Motor neuron (in vitro differentiated cells): ENCODE data around the gene ADARB1. TPM values are rescaled to one million over a fixed set of nuclear protein-coding genes. Genes with fewer than 3 reads are reported as not detected.

Source experiments
- ATAC-seq, 8 experiments: fragments of 200-7000 bp; cut with Tn5 transposase; replicated peaks in 6 of 8; 2 replicates each; pipeline ENCODE4 v1.8.0; 2021; ENCODE audit warnings: mild to moderate bottlenecking in 8 of 8, moderate library complexity in 8 of 8
- H3K27ac ChIP-seq, 2 donors: fragments of 250-450 bp; sonication (Bioruptor Pico); 2 replicates each; pipeline ENCODE4 v1.9.0; 2021; ENCODE audit warnings: antibody characterized with exemption in 2 of 2, mild to moderate bottlenecking in 2 of 2, moderate library complexity in 1 of 2
- H3K4me1 ChIP-seq, 2 donors: fragments of 250-450 bp; sonication (Bioruptor Pico); replicated peaks in 1 of 2; 2 replicates each; pipeline ENCODE4 v1.6.1; 2021; ENCODE audit warnings: antibody characterized with exemption in 2 of 2, mild to moderate bottlenecking in 2 of 2, moderate library complexity in 1 of 2
- H3K4me3 ChIP-seq, 5 donors: fragments of 250-450 bp; sonication (Bioruptor Pico); 2 replicates each; pipeline ENCODE4 v1.9.0; 2021; ENCODE audit warnings: antibody characterized with exemption in 5 of 5, mild to moderate bottlenecking in 5 of 5, moderate library complexity in 4 of 5
- WGBS, 10 experiments: fragments of 450-650 bp; shearing (Covaris generic); methylation state at CpG; one replicate each; pipeline ENCODE4 v1.0.0; 2022; 5-methylcytosine and 5-hydroxymethylcytosine counted together
- in situ Hi-C, 9 experiments: fragments of 400-800 bp; cut with MboI; loops; one replicate each; pipeline ENCODE4 v1.15.0; 2021; ENCODE audit warnings: low sequenced_read_pairs in 9 of 9, low pct_unique_long_range_greater_than_20kb in 2 of 9; ENCODE audit not compliant: unreplicated experiment in 9 of 9
- total RNA-seq, 8 experiments: library from RNA; unstranded; fragments of 300-600 nt; gene quantifications; 2 replicates each; pipeline versions ENCODE4 v1.2.3 to v1.2.4, GENCODE V29; 2022

ADARB1 gene
- total RNA-seq, 8 experiments from 2014 or later: 3.7 to 18.4 (median 8.2) TPM

DNA sequence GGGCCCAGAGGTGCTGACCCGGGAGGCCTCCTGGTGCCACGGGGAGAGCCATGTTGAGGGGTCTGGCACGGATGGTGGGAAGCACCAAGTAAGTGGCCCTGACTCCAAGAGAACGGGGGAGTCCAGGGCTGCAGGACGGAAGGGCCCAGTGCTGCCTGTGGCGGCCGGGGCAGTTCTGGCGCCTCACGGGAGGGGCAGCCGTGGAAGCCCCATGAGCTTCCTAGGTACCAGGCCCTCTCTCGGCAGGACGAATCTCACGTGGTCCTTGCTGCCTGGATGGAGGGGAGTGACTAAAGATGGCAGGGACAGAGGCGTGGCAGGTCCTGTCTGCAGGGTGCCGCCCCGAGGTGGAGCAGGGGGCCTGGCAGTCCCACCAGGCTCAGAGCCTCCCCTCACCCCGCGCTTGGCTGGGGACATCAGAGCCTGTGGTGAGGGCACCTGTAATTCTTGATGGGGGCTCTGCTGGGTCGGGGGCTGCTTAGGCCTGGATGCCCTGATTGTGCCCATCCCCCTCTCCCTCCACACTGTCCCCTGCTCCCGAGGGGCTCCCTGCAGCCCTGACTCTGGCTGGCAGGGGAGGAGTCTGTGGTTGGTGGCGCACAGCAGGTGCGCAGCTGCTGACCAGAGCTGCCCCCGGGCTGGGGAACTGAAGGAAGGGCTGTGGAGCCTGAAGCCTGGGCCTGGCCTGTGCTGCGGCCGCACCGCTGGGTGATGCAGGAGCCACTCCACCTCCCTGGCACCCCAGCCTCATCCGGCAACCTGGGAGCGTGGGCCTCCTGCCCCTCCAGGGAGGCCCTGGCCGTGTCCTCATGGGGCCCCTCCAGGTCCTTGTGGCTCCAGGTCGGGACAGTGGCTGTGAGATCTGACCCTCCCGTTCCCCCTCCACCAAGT is 181.9 kb downstream of the ADARB1 start:
- ATAC-seq: peak in 5 of 8 experiments; percentile 20 to 32 (median 22)
- Histone ChIP-seq H3K4me1 (peaks cover 18 to 29% of the 10 kb centered on the region in 2 donors), H3K27ac (peak overlapping the region in 1 of 2 donors; percentile 25), H3K4me3 (no peak overlapping the region)
- in situ Hi-C loops: no loop called here
- WGBS, 10 experiments: 83 to 94% (median 84%) methylated on average over 3 to 7 of the region's 31 CpGs; no CpG with 5 or more reads in 6 of the 10 experiments

DNA sequence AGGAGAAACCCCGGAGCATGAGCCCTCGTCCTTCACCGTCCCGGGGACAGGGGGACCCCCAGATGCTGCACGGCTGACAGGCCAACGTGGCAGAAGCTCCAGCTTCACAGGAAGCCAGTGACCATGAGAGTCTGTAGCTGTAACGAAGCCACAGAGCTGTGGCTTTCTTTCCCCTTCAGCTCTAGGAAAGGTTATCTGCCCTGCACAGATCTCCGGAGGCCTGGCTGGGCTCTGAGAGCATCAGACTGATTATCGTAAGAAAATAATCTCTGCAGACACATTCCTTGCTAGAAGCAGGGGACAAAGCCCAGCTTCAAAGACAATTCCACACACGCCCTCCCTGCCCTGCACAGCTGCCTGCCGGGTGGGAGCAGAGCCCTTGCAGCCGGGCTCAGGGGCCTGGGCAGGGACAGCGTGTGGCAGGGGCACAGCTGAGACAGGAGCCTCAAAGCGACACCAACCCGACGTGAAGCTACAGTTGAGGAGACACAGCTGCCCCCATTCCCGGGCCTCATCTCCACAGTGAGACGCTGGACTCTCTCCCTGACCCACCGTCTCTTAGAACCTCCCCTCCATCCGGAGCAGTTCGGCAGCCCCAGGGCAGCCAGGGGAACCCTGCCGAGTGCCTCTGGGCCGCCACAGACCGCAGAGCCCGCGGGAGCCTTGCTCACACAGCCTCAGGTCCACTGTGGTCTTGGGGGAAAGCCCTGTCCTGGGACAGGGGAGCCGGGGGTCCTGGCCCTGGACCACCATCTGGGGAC is 182.7 kb downstream of the ADARB1 start:
- H3K4me1 ChIP-seq: peaks cover 18 to 29% of the 10 kb centered on the region in 2 donors
- in situ Hi-C loops: no loop called here
- ATAC-seq: peak in 5 of 8 experiments; percentile 35 to 59 (median 44)

DNA sequence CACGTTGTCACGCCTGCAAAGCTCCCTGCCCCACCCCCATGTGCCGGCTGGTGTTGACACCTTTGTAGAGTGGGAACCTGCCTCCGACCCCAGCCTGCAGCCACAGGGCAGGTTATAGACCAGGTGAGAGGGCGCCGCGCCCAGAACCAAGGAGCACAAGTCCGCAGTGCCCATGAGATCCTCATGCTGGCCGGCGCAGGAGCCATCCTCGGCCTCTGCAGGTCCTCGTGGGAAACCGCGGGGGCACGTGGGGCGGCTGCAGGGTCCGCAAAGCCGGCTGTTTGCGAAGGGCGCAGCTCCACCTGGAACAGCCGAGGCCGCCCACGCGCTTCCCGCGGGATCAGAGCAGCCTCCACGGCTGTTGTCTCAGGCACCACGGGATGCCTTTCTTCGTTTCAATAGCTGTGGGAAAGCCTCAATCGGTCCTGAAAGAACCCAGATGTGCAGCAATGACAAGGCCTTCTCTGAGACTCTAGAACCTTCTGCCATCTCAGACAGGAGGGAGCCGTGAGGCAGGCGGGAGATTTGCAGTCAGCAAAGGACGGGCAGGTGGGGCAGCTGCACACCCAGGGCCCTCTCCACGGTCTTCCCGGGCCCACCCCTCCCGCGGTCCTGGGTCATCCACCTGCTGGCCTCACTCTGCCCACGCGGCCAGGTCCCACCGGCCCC is 183.4 kb downstream of the ADARB1 start:
- Histone ChIP-seq H3K4me3 (no peak overlapping the region), H3K4me1 (peaks cover 18 to 29% of the 10 kb centered on the region in 2 donors), H3K27ac (no peak overlapping the region)
- in situ Hi-C loops: no loop called here
- peak in 4 of 8 experiments; percentile 7 to 23 (median 17) for ATAC-seq
- 60 to 80% methylated on average over 1 to 3 of the region's 40 CpGs; no CpG with 5 or more reads in 8 of the 10 experiments for WGBS, 10 experiments

More for the DNA sequence above, 182.7 kb downstream of the ADARB1 start:
- 77 to 80% (median 80%) methylated on average over 1 to 12 of the region's 27 CpGs; no CpG with 5 or more reads in 7 of the 10 experiments for WGBS, 10 experiments
- H3K27ac ChIP-seq: peak overlapping the region in 1 of 2 donors; percentile 25
- no peak overlapping the region for H3K4me3 ChIP-seq

DNA sequence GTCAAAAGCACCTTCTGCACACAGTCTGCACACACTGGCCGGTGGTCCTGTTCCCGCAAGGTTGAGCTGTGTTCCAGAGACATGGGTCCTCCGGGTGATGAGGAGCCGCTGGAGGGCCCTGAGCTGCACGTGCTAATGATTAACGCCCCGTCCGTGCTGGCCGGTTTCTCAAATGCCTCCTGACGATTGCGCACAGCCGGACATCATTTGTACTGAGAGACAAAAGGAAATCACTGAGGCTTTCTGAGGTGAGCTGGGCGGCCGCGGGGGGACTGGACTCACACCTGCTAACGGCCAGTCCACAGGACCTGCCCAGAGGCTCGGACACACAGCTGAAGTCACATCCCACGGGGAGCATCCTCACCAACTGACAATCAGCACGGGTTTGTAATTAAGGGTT is 184.1 kb downstream of the ADARB1 start:
- Histone ChIP-seq H3K27ac (no peak overlapping the region), H3K4me3 (no peak overlapping the region), H3K4me1 (peaks cover 18 to 29% of the 10 kb centered on the region in 2 donors)
- peak in 5 of 8 experiments; percentile 22 to 58 (median 42) for ATAC-seq
- 0 to 77% (median 50%) methylated on average over 1 to 14 of the region's 19 CpGs; no CpG with 5 or more reads in 3 of the 10 experiments for WGBS, 10 experiments
- in situ Hi-C loops: no loop called here

DNA sequence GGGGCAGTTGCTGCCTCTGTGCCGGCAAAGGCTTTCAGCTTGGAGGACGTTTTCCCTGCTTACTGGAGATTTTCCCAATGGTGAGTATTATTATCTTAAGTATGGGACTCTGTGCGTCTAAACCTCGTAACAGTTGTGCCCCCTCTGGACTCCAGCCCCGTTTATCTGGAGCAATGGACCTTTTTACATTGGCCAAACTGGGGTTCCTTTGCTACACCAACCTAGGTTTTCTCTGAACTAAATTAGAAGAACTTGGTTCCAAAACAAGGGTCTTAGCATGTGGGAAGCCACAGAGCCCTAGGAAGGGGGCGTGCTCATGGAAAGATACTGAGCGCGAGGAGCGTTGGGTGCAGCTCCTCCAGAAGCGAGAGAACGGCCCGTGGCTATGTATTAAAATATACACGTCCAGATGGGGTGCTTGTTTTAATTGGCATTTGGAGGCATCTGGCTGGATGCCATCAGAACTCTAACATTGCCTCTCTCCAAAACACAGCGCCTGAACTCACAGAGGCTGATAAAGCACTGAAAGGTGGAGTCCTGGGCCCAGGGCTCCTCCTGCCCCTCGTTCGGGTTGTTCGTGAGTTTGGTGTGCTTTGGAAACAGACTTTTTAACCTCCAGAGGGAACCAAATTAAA is 184.9 kb downstream of the ADARB1 start:
- H3K27ac ChIP-seq: no peak overlapping the region
- H3K4me1 ChIP-seq: peaks cover 18 to 29% of the 10 kb centered on the region in 2 donors
- no peak overlapping the region for H3K4me3 ChIP-seq
- WGBS, 10 experiments: 25 to 100% (median 91%) methylated on average over 2 to 15 of the region's 17 CpGs; no CpG with 5 or more reads in 1 of the 10 experiments
- in situ Hi-C loops: no loop called here
- peak in 1 of 8 experiments; percentile 62 for ATAC-seq

DNA sequence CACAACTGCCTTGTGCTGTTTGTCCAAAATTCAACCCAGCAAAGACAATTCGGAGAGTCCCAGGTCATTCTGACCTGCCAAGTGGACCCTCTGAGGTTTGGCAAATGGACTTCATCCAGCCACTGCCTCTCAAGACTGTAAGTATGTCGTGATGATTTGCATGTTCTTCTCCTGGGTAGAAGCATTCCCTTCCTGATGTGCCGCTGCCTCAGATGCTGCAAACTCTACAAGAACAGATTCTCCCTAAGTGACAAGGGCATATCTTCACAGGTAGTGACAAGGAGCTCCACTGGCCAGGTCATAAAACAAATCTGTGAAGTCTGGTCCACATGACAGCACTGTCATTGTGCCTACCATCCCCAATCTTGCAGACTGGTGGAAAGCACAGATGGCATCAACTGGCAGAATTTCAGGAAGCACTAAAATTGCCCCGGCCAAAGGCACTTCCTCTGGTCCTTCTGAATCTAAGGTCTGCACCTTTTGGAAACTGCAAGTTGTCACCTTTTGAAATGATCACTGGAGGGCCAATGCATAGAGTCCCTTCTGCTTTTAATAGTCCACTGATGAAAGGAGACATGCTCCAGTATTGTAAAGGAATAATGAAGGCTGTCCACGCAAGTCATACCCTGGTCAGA is 185.9 kb downstream of the ADARB1 start:
- Histone ChIP-seq H3K4me1 (peaks cover 18 to 27% of the 10 kb centered on the region in 2 donors), H3K27ac (no peak overlapping the region), H3K4me3 (no peak overlapping the region)
- in situ Hi-C loops: no loop called here
- 61 to 100% (median 76%) methylated on average over 1 to 4 of the region's 5 CpGs; no CpG with 5 or more reads in 2 of the 10 experiments for WGBS, 10 experiments
- ATAC-seq: no peak

DNA sequence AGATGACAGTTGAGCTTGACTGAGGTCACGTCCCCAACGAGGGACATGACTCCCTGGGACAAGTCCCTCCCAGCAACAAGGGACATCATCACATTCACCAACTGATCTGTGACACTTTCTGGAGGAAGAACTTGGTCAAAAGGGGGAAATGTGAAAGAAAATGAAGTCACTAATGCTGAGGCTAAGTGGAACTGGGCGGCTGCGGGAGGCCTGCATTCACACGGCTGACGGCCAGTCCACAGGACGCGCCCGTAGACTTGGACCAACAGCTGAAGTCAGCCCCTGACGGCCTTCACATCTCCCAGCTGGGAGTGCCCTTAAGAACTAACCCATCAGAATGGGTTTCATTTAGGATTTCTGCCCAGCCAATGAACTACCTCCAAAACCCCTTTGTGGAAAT is 186.7 kb downstream of the ADARB1 start:
- WGBS, 10 experiments: 40 to 100% (median 86%) methylated on average over 1 to 10 of the region's 10 CpGs; no CpG with 5 or more reads in 4 of the 10 experiments
- peaks cover 18 to 27% of the 10 kb centered on the region in 2 donors for H3K4me1 ChIP-seq
- in situ Hi-C loops: no loop called here
- no peak overlapping the region for H3K27ac ChIP-seq
- no peak overlapping the region for H3K4me3 ChIP-seq
- no peak for ATAC-seq

DNA sequence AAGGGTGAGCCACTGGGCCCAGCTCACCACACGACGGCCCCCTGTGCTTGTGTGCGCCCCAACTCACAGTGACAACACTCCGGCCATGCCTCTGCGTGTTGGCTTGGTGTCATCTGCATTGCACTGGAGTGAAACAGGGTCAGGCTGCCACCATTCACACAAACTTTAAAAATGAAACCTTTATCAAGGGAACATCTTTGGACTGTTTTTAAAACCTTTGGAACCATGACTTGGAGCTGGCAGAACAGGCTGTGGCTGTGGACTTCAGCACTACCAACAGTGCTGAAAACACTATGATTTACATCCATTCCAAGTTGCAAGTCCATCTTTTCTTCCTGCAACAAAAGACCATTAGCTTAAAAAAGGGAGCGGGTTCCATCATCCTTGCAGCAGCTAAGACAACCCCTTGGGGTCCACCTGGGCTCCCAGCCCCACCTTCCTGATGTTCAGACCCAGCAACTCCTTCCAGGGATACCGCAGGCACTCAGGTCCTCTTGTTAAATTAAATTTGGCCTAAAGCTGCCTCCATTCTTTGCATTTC is 187.7 kb downstream of the ADARB1 start:
- H3K27ac ChIP-seq: no peak overlapping the region
- no peak for ATAC-seq
- H3K4me1 ChIP-seq: peaks cover 12 to 17% of the 10 kb centered on the region in 2 donors
- H3K4me3 ChIP-seq: no peak overlapping the region
- WGBS, 10 experiments: 71 to 100% (median 96%) methylated on average over 1 to 7 of the region's 7 CpGs; no CpG with 5 or more reads in 2 of the 10 experiments
- in situ Hi-C loops: no loop called here

DNA sequence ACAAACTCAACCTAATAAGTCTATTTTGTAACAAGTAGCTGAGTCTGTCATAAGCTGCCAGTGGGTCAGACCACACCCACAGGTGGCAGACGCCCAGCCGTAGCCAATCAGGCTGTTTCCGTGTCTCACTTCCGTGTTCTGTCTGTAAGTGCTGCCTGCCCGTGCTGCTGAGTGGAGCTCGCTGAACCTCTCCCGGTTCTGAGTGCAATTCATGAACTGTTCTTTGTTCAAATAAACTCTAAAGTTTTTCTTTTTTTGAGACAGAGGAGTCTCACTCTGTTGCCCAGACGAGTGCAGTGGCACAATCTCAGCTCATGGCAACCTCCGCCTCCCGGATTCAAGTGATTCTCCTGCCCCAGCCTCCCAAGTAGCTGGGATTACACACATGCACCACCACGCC is 188.2 kb downstream of the ADARB1 start:
- in situ Hi-C loops: no loop called here
- no peak overlapping the region for H3K4me3 ChIP-seq
- peaks cover 10 to 12% of the 10 kb centered on the region in 2 donors for H3K4me1 ChIP-seq
- no peak for ATAC-seq
- H3K27ac ChIP-seq: no peak overlapping the region
- WGBS, 10 experiments: 40 to 100% (median 90%) methylated on average over 4 to 9 of the region's 11 CpGs; no CpG with 5 or more reads in 2 of the 10 experiments

DNA sequence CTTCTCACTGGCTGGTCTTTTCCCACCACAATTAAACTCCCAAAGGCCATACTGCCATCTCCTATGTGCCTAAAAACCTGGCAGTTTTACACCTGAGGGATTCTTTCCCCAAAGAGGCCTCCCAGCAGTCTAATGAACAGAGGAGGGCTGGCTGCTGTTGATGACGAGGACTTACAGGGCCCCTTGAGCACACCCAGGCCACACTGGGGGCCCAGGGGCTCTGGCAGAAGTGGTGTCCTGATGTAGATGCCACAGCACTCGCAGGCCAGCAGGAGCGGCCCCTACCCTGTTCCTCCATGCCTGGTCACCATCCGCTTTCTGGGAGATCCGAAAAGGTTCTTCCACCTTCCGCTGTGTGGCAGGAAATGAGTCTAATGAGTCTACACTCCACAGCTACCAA is 189.2 kb downstream of the ADARB1 start:
- Histone ChIP-seq H3K4me3 (no peak overlapping the region), H3K27ac (no peak overlapping the region), H3K4me1 (peaks cover 5 to 6% of the 10 kb centered on the region in 2 donors)
- in situ Hi-C loops: no loop called here
- WGBS, 10 experiments: 60 to 100% (median 83%) methylated on average over 2 to 6 of the region's 6 CpGs; no CpG with 5 or more reads in 1 of the 10 experiments
- no peak for ATAC-seq

DNA sequence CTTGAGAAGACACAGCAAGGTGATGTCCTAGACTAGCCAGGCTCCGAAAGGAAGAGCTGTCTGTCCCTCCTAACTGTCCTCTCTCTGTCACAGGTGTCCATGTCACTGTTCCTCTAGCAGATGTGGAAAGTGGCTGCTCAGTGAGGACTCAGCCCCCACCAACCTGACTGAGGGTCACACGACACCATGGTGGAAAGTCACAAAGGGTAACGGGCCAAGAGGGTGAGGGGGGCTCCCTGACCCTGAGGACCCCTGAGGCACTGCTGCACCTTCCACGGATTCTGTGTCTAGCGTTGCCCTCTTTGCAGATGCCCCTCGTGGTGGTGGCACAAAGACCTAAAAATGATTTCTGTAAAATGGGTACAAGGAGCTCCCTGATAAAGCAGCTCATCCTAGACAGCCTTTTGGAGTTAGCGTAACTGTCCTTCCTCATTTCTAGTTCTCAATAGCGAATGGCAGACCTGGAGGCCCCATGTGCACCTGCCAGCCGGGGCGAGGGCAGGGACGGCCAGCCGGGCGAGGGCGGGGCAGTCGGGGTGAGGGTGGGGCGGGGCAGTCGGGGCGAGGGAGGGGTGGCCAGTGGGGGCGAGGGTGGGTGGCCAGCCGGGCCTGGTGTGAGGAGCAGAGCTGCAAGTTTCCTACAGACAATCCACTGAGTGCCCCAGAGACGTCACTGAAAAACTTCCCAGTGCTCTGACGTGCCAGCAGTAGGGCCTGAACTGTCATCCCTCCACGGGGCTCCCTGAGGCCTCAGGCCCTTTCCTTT is 189.9 kb downstream of the ADARB1 start:
- peak in 4 of 8 experiments; percentile 3 to 20 (median 6) for ATAC-seq
- 83 to 100% (median 87%) methylated on average over 1 to 5 of the region's 23 CpGs; no CpG with 5 or more reads in 6 of the 10 experiments for WGBS, 10 experiments

More for the DNA sequence above, 189.9 kb downstream of the ADARB1 start:
- H3K27ac ChIP-seq: no peak overlapping the region
- no peaks in the 10 kb centered on the region for H3K4me1 ChIP-seq
- no peak overlapping the region for H3K4me3 ChIP-seq
- in situ Hi-C loops: no loop called here
